ENCODE results near the gene HOXA5. TPM values are rescaled to one million over a fixed set of nuclear protein-coding genes. Genes with fewer than 3 reads are reported as not detected.

HOXA5 gene
- total and polyA plus RNA-seq, 2 of the 8 experiments (the other 6 are each of a cell fraction or from before 2014, with no cell fraction given) = not detected

DNA sequence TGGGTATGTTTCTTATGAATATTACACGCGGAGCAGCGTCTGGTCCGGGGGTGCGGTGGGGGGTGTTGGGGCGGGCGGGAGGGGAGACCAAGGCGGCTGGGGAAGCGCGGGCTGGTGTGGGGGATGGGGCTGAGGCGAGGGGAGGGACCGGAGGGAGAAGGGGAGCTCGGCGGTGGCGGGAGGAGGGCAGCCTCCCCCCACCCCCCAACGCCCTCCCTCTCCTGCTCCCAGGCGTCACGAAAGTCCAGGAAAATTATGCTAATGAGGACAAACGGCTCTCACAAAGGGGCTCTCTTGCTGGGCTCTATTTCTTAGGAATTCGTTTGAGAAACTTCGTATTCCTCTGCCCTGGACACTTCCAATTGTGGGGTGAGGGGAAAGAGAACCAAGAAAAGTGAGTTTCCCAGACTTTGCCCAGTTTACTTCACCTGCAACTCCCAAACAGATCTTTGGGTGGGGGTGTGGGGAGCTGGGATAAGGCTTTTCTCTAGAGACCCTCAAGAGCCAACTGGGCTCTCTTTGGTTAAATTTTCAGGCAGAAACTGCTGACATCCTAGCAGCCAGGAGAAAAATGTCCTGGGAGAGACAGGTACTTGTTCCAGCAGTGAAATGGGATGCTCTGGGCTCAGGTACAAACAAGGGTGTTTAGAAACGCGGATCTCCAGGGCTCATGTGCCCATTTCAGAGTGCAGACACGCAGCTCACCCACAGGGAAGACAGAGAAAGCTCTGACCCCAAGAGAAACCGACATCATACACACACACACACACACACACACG lies 29.3 kb downstream of the HOXA5 start:
- Histone ChIP-seq H3K56ac (replicated peaks; ENCODE audit: insufficient read length, low read depth, low read length) (no peak overlapping the region), H3K14ac (ENCODE audit: insufficient read length) (no peak overlapping the region), H2BK15ac (ENCODE audit: low read length) (0 out of 2 replicates have a peak overlapping the region, but pooled peaks have one; percentile 88), H4K91ac (replicated peaks; ENCODE audit: insufficient read length, low read length) (no peak overlapping the region), H2AFZ (ENCODE audit: low read length) (no peak overlapping the region), H3K36me3 (ENCODE audit: control insufficient read depth in 2 of 4, insufficient read depth in 4 of 4, low read length in 3 of 4) (peaks cover 0 to 3% (median 0%) of the 10 kb centered on the region in 4 experiments; a peak in 2 of 8 replicates), H3K79me1 (ENCODE audit: low read depth, low read length) (no peaks in the 10 kb centered on the region), H3K9me3 (ENCODE audit: insufficient read depth in 2 of 2, low read depth in 1 of 2, low read length in 1 of 2) (no peaks in the 10 kb centered on the region), H2BK5ac (ENCODE audit: low read depth, low read length) (no peak overlapping the region), H4K20me1 (replicated peaks in 1 of 2; ENCODE audit: control insufficient read depth in 1 of 2, insufficient read depth in 2 of 2, low read length in 2 of 2) (peaks cover 33 to 45% of the 10 kb centered on the region in 2 experiments), H3K4ac (replicated peaks; ENCODE audit: insufficient read length, low read depth, low read length) (no peak overlapping the region), H3K4me1 (replicated peaks in 1 of 4; ENCODE audit: control insufficient read depth in 3 of 4, insufficient read depth in 4 of 4, low read length in 3 of 4) (peaks cover 0 to 11% (median 3%) of the 10 kb centered on the region in 4 experiments; a peak in 5 of 7 replicates), H3K9ac (replicated peaks in 1 of 4; ENCODE audit: extremely low read depth in 1 of 4, low read depth in 3 of 4, low read length in 3 of 4) (no peak overlapping the region), H2AK5ac (ENCODE audit: low read depth, low read length) (no peak overlapping the region), H3K4me2 (ENCODE audit: insufficient read depth in 1 of 2, low read depth in 2 of 2, low read length in 2 of 2) (peak overlapping the region in 1 of 2 experiments; percentile 54; a peak in 2 of 4 replicates), H2BK120ac (replicated peaks; ENCODE audit: low read depth, low read length) (no peak overlapping the region), H4K8ac (ENCODE audit: extremely low read depth, insufficient read depth, low read length) (no peak overlapping the region), H4K5ac (ENCODE audit: insufficient read length, low read depth, low read length) (no peak overlapping the region), H3K18ac (ENCODE audit: extremely low read depth, low read length) (no peak overlapping the region; the same call in 1 of the 2 replicates), H2BK12ac (ENCODE audit: low read depth, low read length) (peak overlapping the region; percentile 80; the same call in 1 of the 2 replicates), H3K79me2 (ENCODE audit: control insufficient read depth in 1 of 2, insufficient read depth in 2 of 2, low read length in 2 of 2) (no peaks in the 10 kb centered on the region), H3K23me2 (ENCODE audit: low read depth, low read length) (no peaks in the 10 kb centered on the region), H3K4me3 (ENCODE audit: extremely low read depth in 1 of 4, insufficient read depth in 2 of 4, low read depth in 3 of 4, low read length in 4 of 4) (peak overlapping the region in 1 of 4 experiments; percentile 29; a peak in 1 of 8 replicates), H2BK20ac (ENCODE audit: low read length) (no peak overlapping the region), H3K27me3 (replicated peaks in 1 of 4; ENCODE audit: control insufficient read depth in 3 of 4, extremely low read depth in 1 of 4, insufficient read depth in 3 of 4, low read length in 3 of 4) (peaks cover 96 to 99% (median 97%) of the 10 kb centered on the region in 4 experiments), H3K23ac (ENCODE audit: insufficient read length) (no peak overlapping the region), H3K27ac (ENCODE audit: low read depth, low read length) (no peak overlapping the region)
- 7% methylated on average over 7 of the region's 26 CpGs; no CpG with 5 or more reads in 1 of the 2 experiments for WGBS, 2 experiments (ENCODE audit: extremely low coverage in 1 of 2, insufficient coverage in 1 of 2, insufficient read length in 1 of 2, insufficient replicate concordance in 2 of 2, low coverage in 1 of 2, low lambda C conversion rate in 2 of 2, missing lambda C conversion rate in 1 of 2)
- ChIA-PET CTCF (ENCODE audit: partially characterized antibody) (interaction anchor here (0.7 to 4.8 kb wide), 3 partner anchors 16 to 47 kb away, joined by 3 to 33 read pairs (median 3); partner anchors contain the start of gene HOXA5), POLR2A (ENCODE audit: partially characterized antibody) (no interaction called here)
- DNase-seq (ENCODE audit: low read depth in 1 of 2, low spot score in 2 of 2) (peak in 1 of 2 experiments; percentile 52), FAIRE-seq (no peak)
- TF ChIP-seq RNF2 (IDR thresholded peaks at IDR 0.05; ENCODE audit: borderline replicate concordance, low read depth, low read length, missing control alignments, poor library complexity, severe bottlenecking) = peak; percentile 94
- TF ChIP-seq, protein P1, sequence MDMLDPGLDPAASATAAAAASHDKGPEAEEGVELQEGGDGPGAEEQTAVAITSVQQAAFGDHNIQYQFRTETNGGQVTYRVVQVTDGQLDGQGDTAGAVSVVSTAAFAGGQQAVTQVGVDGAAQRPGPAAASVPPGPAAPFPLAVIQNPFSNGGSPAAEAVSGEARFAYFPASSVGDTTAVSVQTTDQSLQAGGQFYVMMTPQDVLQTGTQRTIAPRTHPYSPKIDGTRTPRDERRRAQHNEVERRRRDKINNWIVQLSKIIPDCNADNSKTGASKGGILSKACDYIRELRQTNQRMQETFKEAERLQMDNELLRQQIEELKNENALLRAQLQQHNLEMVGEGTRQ (IDR thresholded peaks at IDR 0.05; ENCODE audit: low read length) = no peak
- no peak for TF ChIP-seq EZH2 (IDR thresholded peaks at IDR 0.05; ENCODE audit: low read depth, low read length, severe bottlenecking)
- no peak for TF ChIP-seq NRF1 (IDR thresholded peaks at IDR 0.05; ENCODE audit: low read depth, low read length)
- no peak for TF ChIP-seq CHD1 (IDR thresholded peaks at IDR 0.05; ENCODE audit: low read depth, low read length)
- TF ChIP-seq CBX8 (IDR thresholded peaks at IDR 0.05; ENCODE audit: borderline replicate concordance, low read depth, low read length) = peak; percentile 98
- TF ChIP-seq, protein P2, sequence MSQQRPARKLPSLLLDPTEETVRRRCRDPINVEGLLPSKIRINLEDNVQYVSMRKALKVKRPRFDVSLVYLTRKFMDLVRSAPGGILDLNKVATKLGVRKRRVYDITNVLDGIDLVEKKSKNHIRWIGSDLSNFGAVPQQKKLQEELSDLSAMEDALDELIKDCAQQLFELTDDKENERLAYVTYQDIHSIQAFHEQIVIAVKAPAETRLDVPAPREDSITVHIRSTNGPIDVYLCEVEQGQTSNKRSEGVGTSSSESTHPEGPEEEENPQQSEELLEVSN (IDR thresholded peaks at IDR 0.05) = no peak
